GM23338 (cell line): ENCODE measurements around the gene P2RY8. TPM values are rescaled to one million over a fixed set of nuclear protein-coding genes. Genes with fewer than 3 reads are reported as not detected.

Experiments used
- ATAC-seq: fragments of 200-7000 bp; cut with Tn5 transposase; 3 replicates; pipeline ENCODE4 v1.9.1; 2020
- DNase-seq: peaks from one replicate; pipeline ENCODE4 v3.0.0-alpha.2; 2015; ENCODE audit warnings: low spot score
- H2AFZ ChIP-seq: fragments of 200-600 bp; sonication (generic); 2 replicates; pipeline ENCODE4 v1.8.0; 2016; ENCODE audit warnings: antibody characterized with exemption, mild to moderate bottlenecking, moderate library complexity
- H3F3A ChIP-seq: fragments of 200-600 bp; sonication (generic); replicated peaks from 2 replicates; pipeline ENCODE4 v1.8.0; 2017; ENCODE audit warnings: antibody characterized with exemption, mixed run types, low read depth
- H3K27ac ChIP-seq: fragments of 200-600 bp; sonication (generic); 2 replicates; pipeline ENCODE4 v1.6.1; 2016; ENCODE audit warnings: low read depth
- H3K27me3 ChIP-seq: fragments of 200-600 bp; sonication (generic); 2 replicates; pipeline ENCODE4 v1.8.0; 2016; ENCODE audit warnings: mild to moderate bottlenecking, mixed run types, moderate library complexity; ENCODE audit not compliant: insufficient read depth
- H3K36me3 ChIP-seq: fragments of 200-600 bp; sonication (generic); 2 replicates; pipeline ENCODE4 v1.8.0; 2016; ENCODE audit warnings: mild to moderate bottlenecking; ENCODE audit not compliant: insufficient read depth
- H3K4me1 ChIP-seq: fragments of 200-600 bp; sonication (generic); 2 replicates; pipeline ENCODE4 v1.8.0; 2016; ENCODE audit warnings: mild to moderate bottlenecking, moderate library complexity; ENCODE audit not compliant: insufficient read depth
- H3K4me2 ChIP-seq: fragments of 200-600 bp; sonication (generic); 2 replicates; pipeline ENCODE4 v1.7.1; 2017; ENCODE audit warnings: mixed run types
- H3K4me3 ChIP-seq: fragments of 200-600 bp; sonication (generic); 2 replicates; pipeline ENCODE4 v1.6.1; 2016; ENCODE audit warnings: mixed run types
- H3K79me2 ChIP-seq: fragments of 200-600 bp; sonication (generic); replicated peaks from 2 replicates; pipeline ENCODE4 v1.8.0; 2017; ENCODE audit warnings: mild to moderate bottlenecking; ENCODE audit not compliant: insufficient read depth
- H3K9me2 ChIP-seq: fragments of 200-600 bp; sonication (generic); 2 replicates; pipeline ENCODE4 v1.8.0; 2017; ENCODE audit not compliant: insufficient read depth
- H4K20me1 ChIP-seq: fragments of 200-600 bp; sonication (generic); replicated peaks from 2 replicates; pipeline ENCODE4 v1.8.0; 2017; ENCODE audit warnings: mild to moderate bottlenecking; ENCODE audit not compliant: insufficient read depth
- H3K27ac Mint-ChIP-seq: 2 replicates; pipeline ENCODE4 v1.8.0; 2020; ENCODE audit warnings: inconsistent platforms, mild to moderate bottlenecking, moderate library complexity, mixed read lengths
- H3K27me3 Mint-ChIP-seq: 3 replicates; pipeline ENCODE4 v1.8.0; 2022; ENCODE audit warnings: low read depth, mild to moderate bottlenecking, moderate library complexity, mixed read lengths, inconsistent platforms; ENCODE audit not compliant: insufficient read depth, poor library complexity
- H3K36me3 Mint-ChIP-seq: 3 replicates; pipeline ENCODE4 v1.8.0; 2021; ENCODE audit warnings: low read depth, mild to moderate bottlenecking, inconsistent platforms, moderate library complexity, mixed read lengths
- H3K4me1 Mint-ChIP-seq: 3 replicates; pipeline ENCODE4 v1.8.0; 2020; ENCODE audit warnings: mild to moderate bottlenecking, inconsistent platforms, mixed read lengths
- H3K4me3 Mint-ChIP-seq: 3 replicates; pipeline ENCODE4 v1.8.0; 2021; ENCODE audit warnings: moderate library complexity, mild to moderate bottlenecking, inconsistent platforms, mixed read lengths
- H3K9me3 Mint-ChIP-seq: 3 replicates; pipeline ENCODE4 v1.8.0; 2020; ENCODE audit warnings: moderate library complexity, mild to moderate bottlenecking, inconsistent platforms, mixed read lengths
- CREB1 ChIP-seq: fragments of 250-450 bp; sonication (Bioruptor Pico); IDR thresholded peaks from 2 replicates; pipeline ENCODE4 v1.5.0; 2020; ENCODE audit warnings: low read depth, mild to moderate bottlenecking, moderate library complexity
- EZH2 ChIP-seq: fragments of 200-600 bp; sonication (generic); IDR thresholded peaks from one replicate; pipeline ENCODE4 v1.8.0; 2017; ENCODE audit warnings: antibody characterized with exemption, mild to moderate bottlenecking, low read depth; ENCODE audit not compliant: unreplicated experiment
- EZH2phosphoT487 ChIP-seq: fragments of 200-600 bp; sonication (generic); IDR thresholded peaks from one replicate; pipeline ENCODE4 v1.8.1; 2018; ENCODE audit warnings: antibody characterized with exemption; ENCODE audit not compliant: unreplicated experiment
- JUNB ChIP-seq: IDR thresholded peaks from one replicate; pipeline ENCODE4 v1.6.1; 2016; ENCODE audit warnings: antibody characterized with exemption; ENCODE audit not compliant: unreplicated experiment
- NANOG ChIP-seq: IDR thresholded peaks from 2 replicates; pipeline ENCODE4 v1.6.1; 2016; ENCODE audit warnings: antibody characterized with exemption, borderline replicate concordance
- POLR2AphosphoS5 ChIP-seq: IDR thresholded peaks from 2 replicates; pipeline ENCODE4 v1.6.1; 2016; ENCODE audit warnings: antibody characterized with exemption, low read depth
- STAT1 ChIP-seq: IDR thresholded peaks from one replicate; pipeline ENCODE4 v1.6.1; 2016; ENCODE audit warnings: antibody characterized with exemption; ENCODE audit not compliant: unreplicated experiment
- ZNF114 ChIP-seq: fragments of 250-450 bp; sonication (Bioruptor Pico); IDR thresholded peaks from 2 replicates; pipeline ENCODE4 v1.5.0; 2020; ENCODE audit warnings: mild to moderate bottlenecking, moderate library complexity
- ZNF331 ChIP-seq: fragments of 250-450 bp; sonication (Bioruptor Pico); IDR thresholded peaks from 2 replicates; pipeline ENCODE4 v1.5.0; 2020; ENCODE audit warnings: low read depth, mild to moderate bottlenecking, moderate library complexity
- polyA plus RNA-seq: library from polyadenylated mRNA; unstranded; fragments of >200 nt; fragmentation: Nextera tagmentation; extraction: Ambion mirVana; gene quantifications from 2 replicates; pipeline ENCODE4 v1.2.1, GENCODE V29; 2016
- total RNA-seq: library from RNA; depleted of rRNA; stranded (reverse); fragments of >200 nt; shearing (Covaris generic); gene quantifications from 2 replicates; pipeline ENCODE4 v1.2.3, GENCODE V29; 2014
- TF ChIP-seq, protein P1 (sequence below): IDR thresholded peaks from 2 replicates; pipeline ENCODE4 v1.6.1; 2016; ENCODE audit warnings: antibody characterized with exemption
- TF ChIP-seq, protein P2 (sequence below): IDR thresholded peaks from one replicate; pipeline ENCODE4 v1.6.1; 2018; ENCODE audit warnings: antibody characterized with exemption; ENCODE audit not compliant: unreplicated experiment
- TF ChIP-seq, protein P3 (sequence below), 2 experiments: fragments of 200-600 bp in 1 of 2; sonication (generic) in 1 of 2; conservative IDR thresholded peaks; 2 replicates each; pipeline versions ENCODE4 v1.5.1 to v1.6.1; 2016 to 2017; ENCODE audit warnings: antibody characterized with exemption in 2 of 2, low read depth in 2 of 2, mild to moderate bottlenecking in 2 of 2, moderate library complexity in 1 of 2
- TF ChIP-seq, protein P4 (sequence below): fragments of 250-450 bp; sonication (Bioruptor Pico); IDR thresholded peaks from 2 replicates; pipeline ENCODE4 v1.5.0; 2020; ENCODE audit warnings: mild to moderate bottlenecking, moderate library complexity

Gene P2RY8
- total and polyA plus RNA-seq, 2 experiments from 2014 or later = 0.24 TPM; not detected in 1

DNA sequence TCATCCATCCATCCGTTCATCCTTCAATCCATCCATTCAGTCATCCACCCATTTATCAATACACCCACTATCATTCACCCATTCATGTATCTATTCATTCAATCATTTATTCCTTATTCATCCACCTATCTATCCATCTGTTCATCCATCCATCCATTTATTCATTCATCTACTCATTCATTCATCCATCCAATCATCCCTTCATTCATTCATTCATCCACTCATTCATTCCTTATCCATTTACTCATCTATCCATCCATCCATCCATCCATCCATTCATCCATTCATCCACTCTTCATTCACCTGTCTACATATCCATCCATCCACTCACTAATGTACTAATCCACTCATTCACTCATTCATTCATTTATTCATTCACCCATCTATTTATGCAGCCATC, 9.5 kb downstream of the P2RY8 start:
- Histone ChIP-seq H2AFZ (no peak overlapping the region), H3K4me1 (no peaks in the 10 kb centered on the region), H3K27me3 (no peaks in the 10 kb centered on the region), H3K27ac (no peak overlapping the region), H3K79me2 (no peaks in the 10 kb centered on the region), H3K9me2 (0 out of 2 replicates have a peak, but pooled peaks cover 5% of the 10 kb centered on the region), H3K36me3 (no peaks in the 10 kb centered on the region), H4K20me1 (no peaks in the 10 kb centered on the region), H3K4me2 (no peak overlapping the region), H3F3A (no peaks in the 10 kb centered on the region), H3K4me3 (no peak overlapping the region)
- Mint-ChIP-seq H3K36me3 (no peaks in the 10 kb centered on the region), H3K4me1 (no peaks in the 10 kb centered on the region), H3K27ac (no peak overlapping the region), H3K27me3 (peaks cover 1% of the 10 kb centered on the region), H3K9me3 (peaks cover 4% of the 10 kb centered on the region; the same call in 2 of the 3 replicates), H3K4me3 (no peak overlapping the region)
- no peak for DNase-seq
- TF ChIP-seq STAT1 (no peak), NANOG (no peak), CREB1 (CRISPR knock-in tag) (no peak), JUNB (no peak), EZH2phosphoT487 (no peak), ZNF114 (no peak), ZNF331 (CRISPR knock-in tag) (no peak), POLR2AphosphoS5 (no peak), EZH2 (no peak)
- TF ChIP-seq, protein P1, sequence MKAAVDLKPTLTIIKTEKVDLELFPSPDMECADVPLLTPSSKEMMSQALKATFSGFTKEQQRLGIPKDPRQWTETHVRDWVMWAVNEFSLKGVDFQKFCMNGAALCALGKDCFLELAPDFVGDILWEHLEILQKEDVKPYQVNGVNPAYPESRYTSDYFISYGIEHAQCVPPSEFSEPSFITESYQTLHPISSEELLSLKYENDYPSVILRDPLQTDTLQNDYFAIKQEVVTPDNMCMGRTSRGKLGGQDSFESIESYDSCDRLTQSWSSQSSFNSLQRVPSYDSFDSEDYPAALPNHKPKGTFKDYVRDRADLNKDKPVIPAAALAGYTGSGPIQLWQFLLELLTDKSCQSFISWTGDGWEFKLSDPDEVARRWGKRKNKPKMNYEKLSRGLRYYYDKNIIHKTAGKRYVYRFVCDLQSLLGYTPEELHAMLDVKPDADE = no peak
- TF ChIP-seq, protein P2, sequence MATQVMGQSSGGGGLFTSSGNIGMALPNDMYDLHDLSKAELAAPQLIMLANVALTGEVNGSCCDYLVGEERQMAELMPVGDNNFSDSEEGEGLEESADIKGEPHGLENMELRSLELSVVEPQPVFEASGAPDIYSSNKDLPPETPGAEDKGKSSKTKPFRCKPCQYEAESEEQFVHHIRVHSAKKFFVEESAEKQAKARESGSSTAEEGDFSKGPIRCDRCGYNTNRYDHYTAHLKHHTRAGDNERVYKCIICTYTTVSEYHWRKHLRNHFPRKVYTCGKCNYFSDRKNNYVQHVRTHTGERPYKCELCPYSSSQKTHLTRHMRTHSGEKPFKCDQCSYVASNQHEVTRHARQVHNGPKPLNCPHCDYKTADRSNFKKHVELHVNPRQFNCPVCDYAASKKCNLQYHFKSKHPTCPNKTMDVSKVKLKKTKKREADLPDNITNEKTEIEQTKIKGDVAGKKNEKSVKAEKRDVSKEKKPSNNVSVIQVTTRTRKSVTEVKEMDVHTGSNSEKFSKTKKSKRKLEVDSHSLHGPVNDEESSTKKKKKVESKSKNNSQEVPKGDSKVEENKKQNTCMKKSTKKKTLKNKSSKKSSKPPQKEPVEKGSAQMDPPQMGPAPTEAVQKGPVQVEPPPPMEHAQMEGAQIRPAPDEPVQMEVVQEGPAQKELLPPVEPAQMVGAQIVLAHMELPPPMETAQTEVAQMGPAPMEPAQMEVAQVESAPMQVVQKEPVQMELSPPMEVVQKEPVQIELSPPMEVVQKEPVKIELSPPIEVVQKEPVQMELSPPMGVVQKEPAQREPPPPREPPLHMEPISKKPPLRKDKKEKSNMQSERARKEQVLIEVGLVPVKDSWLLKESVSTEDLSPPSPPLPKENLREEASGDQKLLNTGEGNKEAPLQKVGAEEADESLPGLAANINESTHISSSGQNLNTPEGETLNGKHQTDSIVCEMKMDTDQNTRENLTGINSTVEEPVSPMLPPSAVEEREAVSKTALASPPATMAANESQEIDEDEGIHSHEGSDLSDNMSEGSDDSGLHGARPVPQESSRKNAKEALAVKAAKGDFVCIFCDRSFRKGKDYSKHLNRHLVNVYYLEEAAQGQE = no peak
- TF ChIP-seq, protein P3, sequence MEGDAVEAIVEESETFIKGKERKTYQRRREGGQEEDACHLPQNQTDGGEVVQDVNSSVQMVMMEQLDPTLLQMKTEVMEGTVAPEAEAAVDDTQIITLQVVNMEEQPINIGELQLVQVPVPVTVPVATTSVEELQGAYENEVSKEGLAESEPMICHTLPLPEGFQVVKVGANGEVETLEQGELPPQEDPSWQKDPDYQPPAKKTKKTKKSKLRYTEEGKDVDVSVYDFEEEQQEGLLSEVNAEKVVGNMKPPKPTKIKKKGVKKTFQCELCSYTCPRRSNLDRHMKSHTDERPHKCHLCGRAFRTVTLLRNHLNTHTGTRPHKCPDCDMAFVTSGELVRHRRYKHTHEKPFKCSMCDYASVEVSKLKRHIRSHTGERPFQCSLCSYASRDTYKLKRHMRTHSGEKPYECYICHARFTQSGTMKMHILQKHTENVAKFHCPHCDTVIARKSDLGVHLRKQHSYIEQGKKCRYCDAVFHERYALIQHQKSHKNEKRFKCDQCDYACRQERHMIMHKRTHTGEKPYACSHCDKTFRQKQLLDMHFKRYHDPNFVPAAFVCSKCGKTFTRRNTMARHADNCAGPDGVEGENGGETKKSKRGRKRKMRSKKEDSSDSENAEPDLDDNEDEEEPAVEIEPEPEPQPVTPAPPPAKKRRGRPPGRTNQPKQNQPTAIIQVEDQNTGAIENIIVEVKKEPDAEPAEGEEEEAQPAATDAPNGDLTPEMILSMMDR (conservative IDR thresholded peaks at IDR 0.05; ENCODE audit: low read depth in 2 of 2) = no peak
- TF ChIP-seq, protein P4, sequence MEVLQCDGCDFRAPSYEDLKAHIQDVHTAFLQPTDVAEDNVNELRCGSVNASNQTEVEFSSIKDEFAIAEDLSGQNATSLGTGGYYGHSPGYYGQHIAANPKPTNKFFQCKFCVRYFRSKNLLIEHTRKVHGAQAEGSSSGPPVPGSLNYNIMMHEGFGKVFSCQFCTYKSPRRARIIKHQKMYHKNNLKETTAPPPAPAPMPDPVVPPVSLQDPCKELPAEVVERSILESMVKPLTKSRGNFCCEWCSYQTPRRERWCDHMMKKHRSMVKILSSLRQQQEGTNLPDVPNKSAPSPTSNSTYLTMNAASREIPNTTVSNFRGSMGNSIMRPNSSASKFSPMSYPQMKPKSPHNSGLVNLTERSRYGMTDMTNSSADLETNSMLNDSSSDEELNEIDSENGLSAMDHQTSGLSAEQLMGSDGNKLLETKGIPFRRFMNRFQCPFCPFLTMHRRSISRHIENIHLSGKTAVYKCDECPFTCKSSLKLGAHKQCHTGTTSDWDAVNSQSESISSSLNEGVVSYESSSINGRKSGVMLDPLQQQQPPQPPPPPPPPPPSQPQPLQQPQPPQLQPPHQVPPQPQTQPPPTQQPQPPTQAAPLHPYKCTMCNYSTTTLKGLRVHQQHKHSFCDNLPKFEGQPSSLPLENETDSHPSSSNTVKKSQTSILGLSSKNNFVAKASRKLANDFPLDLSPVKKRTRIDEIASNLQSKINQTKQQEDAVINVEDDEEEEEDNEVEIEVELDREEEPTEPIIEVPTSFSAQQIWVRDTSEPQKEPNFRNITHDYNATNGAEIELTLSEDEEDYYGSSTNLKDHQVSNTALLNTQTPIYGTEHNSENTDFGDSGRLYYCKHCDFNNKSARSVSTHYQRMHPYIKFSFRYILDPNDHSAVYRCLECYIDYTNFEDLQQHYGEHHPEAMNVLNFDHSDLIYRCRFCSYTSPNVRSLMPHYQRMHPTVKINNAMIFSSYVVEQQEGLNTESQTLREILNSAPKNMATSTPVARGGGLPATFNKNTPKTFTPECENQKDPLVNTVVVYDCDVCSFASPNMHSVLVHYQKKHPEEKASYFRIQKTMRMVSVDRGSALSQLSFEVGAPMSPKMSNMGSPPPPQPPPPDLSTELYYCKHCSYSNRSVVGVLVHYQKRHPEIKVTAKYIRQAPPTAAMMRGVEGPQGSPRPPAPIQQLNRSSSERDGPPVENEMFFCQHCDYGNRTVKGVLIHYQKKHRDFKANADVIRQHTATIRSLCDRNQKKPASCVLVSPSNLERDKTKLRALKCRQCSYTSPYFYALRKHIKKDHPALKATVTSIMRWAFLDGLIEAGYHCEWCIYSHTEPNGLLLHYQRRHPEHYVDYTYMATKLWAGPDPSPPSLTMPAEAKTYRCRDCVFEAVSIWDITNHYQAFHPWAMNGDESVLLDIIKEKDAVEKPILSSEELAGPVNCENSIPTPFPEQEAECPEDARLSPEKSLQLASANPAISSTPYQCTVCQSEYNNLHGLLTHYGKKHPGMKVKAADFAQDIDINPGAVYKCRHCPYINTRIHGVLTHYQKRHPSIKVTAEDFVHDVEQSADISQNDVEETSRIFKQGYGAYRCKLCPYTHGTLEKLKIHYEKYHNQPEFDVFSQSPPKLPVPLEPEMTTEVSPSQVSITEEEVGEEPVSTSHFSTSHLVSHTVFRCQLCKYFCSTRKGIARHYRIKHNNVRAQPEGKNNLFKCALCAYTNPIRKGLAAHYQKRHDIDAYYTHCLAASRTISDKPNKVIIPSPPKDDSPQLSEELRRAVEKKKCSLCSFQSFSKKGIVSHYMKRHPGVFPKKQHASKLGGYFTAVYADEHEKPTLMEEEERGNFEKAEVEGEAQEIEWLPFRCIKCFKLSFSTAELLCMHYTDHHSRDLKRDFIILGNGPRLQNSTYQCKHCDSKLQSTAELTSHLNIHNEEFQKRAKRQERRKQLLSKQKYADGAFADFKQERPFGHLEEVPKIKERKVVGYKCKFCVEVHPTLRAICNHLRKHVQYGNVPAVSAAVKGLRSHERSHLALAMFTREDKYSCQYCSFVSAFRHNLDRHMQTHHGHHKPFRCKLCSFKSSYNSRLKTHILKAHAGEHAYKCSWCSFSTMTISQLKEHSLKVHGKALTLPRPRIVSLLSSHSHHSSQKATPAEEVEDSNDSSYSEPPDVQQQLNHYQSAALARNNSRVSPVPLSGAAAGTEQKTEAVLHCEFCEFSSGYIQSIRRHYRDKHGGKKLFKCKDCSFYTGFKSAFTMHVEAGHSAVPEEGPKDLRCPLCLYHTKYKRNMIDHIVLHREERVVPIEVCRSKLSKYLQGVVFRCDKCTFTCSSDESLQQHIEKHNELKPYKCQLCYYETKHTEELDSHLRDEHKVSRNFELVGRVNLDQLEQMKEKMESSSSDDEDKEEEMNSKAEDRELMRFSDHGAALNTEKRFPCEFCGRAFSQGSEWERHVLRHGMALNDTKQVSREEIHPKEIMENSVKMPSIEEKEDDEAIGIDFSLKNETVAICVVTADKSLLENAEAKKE (CRISPR knock-in tag) = no peak
- no peak for ATAC-seq
